Osteoblast (primary cell): ENCODE measurements around the gene OGFOD2. TPM values are rescaled to one million over a fixed set of nuclear protein-coding genes. Genes with fewer than 3 reads are reported as not detected.
A peak's percentile ranks its signal among the peaks of the same experiment; 100 is the strongest.

Source experiments
- DNase-seq: peaks from one replicate; pipeline ENCODE4 v3.0.0; 2011; ENCODE audit warnings: low spot score, mixed read lengths; ENCODE audit not compliant: insufficient read length; ENCODE audit errors: missing footprints
- H2AFZ ChIP-seq: 2 replicates; pipeline ENCODE4 v1.6.0; 2011; ENCODE audit warnings: mild to moderate bottlenecking, low read length
- H3K27ac ChIP-seq: 2 replicates; pipeline ENCODE4 v1.5.1; 2011; ENCODE audit warnings: mild to moderate bottlenecking, low read depth, low read length, moderate library complexity
- H3K27me3 ChIP-seq: 2 replicates; pipeline ENCODE4 v1.6.0; 2012; ENCODE audit warnings: mild to moderate bottlenecking, control low read depth, inconsistent platforms, low read length, moderate library complexity; ENCODE audit not compliant: insufficient read depth
- H3K36me3 ChIP-seq: 2 replicates; pipeline ENCODE4 v1.5.1; 2011; ENCODE audit warnings: mild to moderate bottlenecking, low read length, control low read depth, moderate library complexity; ENCODE audit not compliant: insufficient read depth
- H3K4me1 ChIP-seq: 2 replicates; pipeline ENCODE4 v1.5.1; 2011; ENCODE audit warnings: mild to moderate bottlenecking, low read length, control low read depth, moderate library complexity; ENCODE audit not compliant: insufficient read depth
- H3K4me2 ChIP-seq: 2 replicates; pipeline ENCODE4 v1.6.0; 2011; ENCODE audit warnings: mild to moderate bottlenecking, low read length; ENCODE audit not compliant: insufficient read depth
- H3K4me3 ChIP-seq: fragments of 200-600 bp; sonication (generic); 3 replicates; pipeline ENCODE4 v1.5.1; 2012; ENCODE audit warnings: mild to moderate bottlenecking, low read length, inconsistent platforms; ENCODE audit not compliant: insufficient read depth
- H3K79me2 ChIP-seq: 2 replicates; pipeline ENCODE4 v1.6.0; 2012; ENCODE audit warnings: mild to moderate bottlenecking, low read length, control low read depth, inconsistent platforms; ENCODE audit not compliant: insufficient read depth
- H3K9me3 ChIP-seq: 2 replicates; pipeline ENCODE4 v1.5.1; 2011; ENCODE audit warnings: low read depth, low read length, control low read depth
- H4K20me1 ChIP-seq: 2 replicates; pipeline ENCODE4 v1.6.0; 2012; ENCODE audit warnings: mild to moderate bottlenecking, low read length, control low read depth; ENCODE audit not compliant: insufficient read depth
- total RNA-seq: library from RNA; depleted of rRNA; stranded (reverse); fragments of >200 nt; gene quantifications from 2 replicates; pipeline ENCODE4 v1.2.3, GENCODE V29; 2012
- TF ChIP-seq, protein P1 (sequence below): IDR thresholded peaks from 2 replicates; pipeline ENCODE4 v1.5.1; 2011; ENCODE audit warnings: mild to moderate bottlenecking, low read depth, low read length, moderate library complexity; ENCODE audit errors: extremely low read depth

The OGFOD2 gene
- total RNA-seq, 1 donor = 6.5 TPM

DNA sequence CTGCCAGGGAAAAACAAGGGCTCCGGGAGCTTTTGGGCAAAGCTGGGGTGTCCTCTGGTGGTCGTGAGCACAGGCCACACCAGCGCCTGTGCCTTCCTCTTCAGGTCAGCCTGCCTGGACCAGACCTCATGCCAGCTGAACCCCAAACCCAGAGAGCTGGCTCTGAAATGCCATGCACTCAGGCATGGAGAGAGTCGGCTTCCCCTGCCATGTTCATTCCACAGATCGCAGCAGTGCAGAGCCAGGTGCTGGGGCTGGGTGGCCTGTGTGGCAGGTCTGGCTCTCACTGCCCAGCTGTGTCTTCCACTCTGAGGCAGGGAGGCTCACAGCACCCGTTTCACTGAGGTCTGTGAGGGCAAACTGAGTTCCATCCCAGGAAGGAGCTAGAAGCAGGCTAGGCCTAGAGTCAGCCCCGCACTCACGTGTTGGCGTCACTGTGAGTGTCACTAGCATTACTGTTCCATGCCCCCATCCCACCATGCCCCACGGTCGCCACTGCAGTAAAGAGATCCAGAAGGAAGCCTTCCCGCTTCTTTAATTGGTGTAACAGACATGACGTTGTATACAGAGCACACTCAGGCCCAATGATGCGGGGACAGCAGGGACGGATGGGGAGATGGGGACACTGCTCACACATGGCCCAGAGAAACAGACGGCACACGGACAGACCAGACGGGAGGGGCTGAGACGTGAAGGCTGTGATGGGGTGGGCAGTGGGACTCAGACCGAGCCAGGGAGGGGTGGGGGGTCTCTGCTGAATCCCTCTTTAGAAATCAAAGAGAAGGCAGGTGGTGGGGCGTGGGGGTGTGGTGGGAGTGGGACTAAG, 8.1 kb downstream of the OGFOD2 start:
- Histone ChIP-seq H3K4me3 (no peak overlapping the region), H3K27ac (no peak overlapping the region), H3K4me2 (peak overlapping the region; percentile 95), H3K79me2 (peaks cover 50% of the 10 kb centered on the region), H4K20me1 (peaks cover 12% of the 10 kb centered on the region), H3K27me3 (no peaks in the 10 kb centered on the region), H3K36me3 (peaks cover 13% of the 10 kb centered on the region), H2AFZ (no peak overlapping the region), H3K4me1 (peaks cover 45% of the 10 kb centered on the region), H3K9me3 (no peaks in the 10 kb centered on the region)
- peak; percentile 85 for DNase-seq
- TF ChIP-seq, protein P1, sequence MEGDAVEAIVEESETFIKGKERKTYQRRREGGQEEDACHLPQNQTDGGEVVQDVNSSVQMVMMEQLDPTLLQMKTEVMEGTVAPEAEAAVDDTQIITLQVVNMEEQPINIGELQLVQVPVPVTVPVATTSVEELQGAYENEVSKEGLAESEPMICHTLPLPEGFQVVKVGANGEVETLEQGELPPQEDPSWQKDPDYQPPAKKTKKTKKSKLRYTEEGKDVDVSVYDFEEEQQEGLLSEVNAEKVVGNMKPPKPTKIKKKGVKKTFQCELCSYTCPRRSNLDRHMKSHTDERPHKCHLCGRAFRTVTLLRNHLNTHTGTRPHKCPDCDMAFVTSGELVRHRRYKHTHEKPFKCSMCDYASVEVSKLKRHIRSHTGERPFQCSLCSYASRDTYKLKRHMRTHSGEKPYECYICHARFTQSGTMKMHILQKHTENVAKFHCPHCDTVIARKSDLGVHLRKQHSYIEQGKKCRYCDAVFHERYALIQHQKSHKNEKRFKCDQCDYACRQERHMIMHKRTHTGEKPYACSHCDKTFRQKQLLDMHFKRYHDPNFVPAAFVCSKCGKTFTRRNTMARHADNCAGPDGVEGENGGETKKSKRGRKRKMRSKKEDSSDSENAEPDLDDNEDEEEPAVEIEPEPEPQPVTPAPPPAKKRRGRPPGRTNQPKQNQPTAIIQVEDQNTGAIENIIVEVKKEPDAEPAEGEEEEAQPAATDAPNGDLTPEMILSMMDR = no peak

DNA sequence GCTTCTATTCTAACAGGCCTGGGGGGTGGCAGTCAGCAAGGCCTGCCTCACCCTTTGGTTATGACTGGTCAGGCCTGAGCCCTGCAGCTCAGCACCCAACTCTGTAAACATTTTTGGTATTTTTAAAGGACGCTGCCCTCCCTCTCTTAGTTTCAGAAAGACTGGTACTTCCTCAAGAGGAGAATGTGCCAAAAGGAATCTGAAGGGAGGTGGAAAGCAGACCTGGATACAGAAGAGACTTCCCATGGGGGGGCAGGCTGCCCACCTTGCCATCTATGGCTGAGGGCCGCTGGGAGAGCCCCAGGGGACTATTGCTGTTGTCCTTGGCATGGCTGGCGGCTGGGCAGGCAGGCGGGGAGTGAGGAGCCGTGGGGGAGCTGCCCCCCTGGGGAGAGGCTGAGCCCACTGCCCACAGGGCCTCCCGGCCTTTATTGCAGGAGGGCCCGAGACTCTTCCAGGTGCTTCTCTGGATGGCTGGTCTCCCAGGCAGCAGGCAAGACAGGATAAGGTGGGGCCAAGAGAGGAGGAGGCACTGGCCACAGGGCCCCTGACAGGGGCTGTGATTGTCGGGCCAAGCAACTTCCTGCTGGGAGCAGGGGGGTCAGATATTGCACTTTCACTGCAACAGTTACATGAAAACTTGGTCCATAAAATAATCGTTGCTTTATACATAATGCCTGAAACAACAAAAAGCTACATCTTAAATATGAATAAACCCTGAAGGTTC, 8.9 kb downstream of the OGFOD2 start:
- Histone ChIP-seq H3K27me3 (no peaks in the 10 kb centered on the region), H4K20me1 (peaks cover 12% of the 10 kb centered on the region), H3K4me2 (peak overlapping the region; percentile 64), H3K36me3 (peaks cover 13% of the 10 kb centered on the region), H3K4me1 (peaks cover 45% of the 10 kb centered on the region), H2AFZ (peak overlapping the region; percentile 72), H3K4me3 (no peak overlapping the region), H3K9me3 (no peaks in the 10 kb centered on the region), H3K27ac (peak overlapping the region; percentile 28), H3K79me2 (peaks cover 42% of the 10 kb centered on the region)
- peak; percentile 95 for DNase-seq
- TF ChIP-seq, protein P1 = no peak

DNA sequence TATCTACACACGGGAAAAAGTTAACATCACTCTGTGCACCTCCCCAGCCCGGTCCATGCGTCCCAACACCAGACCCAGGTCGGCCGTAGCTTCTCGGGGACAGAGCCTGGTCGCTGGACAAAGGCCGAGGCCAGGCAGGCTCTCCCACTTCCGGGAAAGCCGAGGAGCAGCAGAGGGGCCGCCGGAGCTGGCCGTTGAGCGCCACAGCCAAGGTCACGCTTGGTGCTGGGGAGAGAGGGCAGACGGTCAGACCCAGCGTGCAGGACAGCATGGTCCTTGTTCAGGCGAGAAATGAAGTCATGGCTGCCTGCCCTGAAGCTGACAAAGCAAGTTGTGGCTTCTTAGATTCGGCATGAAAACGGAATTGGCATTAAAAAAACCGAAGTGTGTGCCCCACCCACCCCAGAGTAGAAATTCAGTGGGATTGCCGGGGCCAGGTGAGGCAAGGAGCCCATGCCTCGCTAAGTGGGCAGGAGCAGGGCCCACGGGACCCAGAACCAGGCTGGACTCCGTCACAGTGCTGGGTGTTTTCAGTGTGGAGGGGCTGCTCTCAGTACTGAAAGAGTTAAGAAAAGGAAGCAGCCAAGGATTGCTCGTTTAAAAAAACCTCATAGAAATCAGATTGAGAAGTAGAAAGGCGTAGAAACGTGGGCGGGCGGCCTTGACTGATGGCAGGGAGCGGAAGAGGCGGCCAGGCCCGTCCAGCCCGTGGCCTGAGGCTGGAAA, 9.7 kb downstream of the OGFOD2 start:
- Histone ChIP-seq H3K79me2 (peaks cover 35% of the 10 kb centered on the region), H3K9me3 (no peaks in the 10 kb centered on the region), H3K4me2 (peak overlapping the region; percentile 64), H4K20me1 (peaks cover 12% of the 10 kb centered on the region), H3K4me1 (peaks cover 39% of the 10 kb centered on the region), H2AFZ (peak overlapping the region; percentile 72), H3K27ac (peak overlapping the region; percentile 37), H3K4me3 (peak overlapping the region; percentile 53), H3K27me3 (no peaks in the 10 kb centered on the region), H3K36me3 (peaks cover 13% of the 10 kb centered on the region)
- peak; percentile 96 for DNase-seq
- TF ChIP-seq, protein P1 = no peak
